Spinal cord (tissue), 10 donors: ENCODE results near the gene OGFOD1. TPM values are rescaled to one million over a fixed set of nuclear protein-coding genes. Genes with fewer than 3 reads are reported as not detected.
A peak's percentile ranks its signal among the peaks of the same experiment; 100 is the strongest.

Source experiments
- DNase-seq, 6 donors: peaks; one replicate each; pipeline versions ENCODE4 v3.0.0 to v3.0.0-alpha.2; 2013 to 2015; ENCODE audit warnings: low spot score in 6 of 6, low read depth in 4 of 6
- H3K27ac ChIP-seq: one replicate; pipeline ENCODE4 v1.5.1; 2013; ENCODE audit warnings: low read depth, low read length, control low read depth
- H3K27me3 ChIP-seq: one replicate; pipeline ENCODE4 v1.6.1; 2013; ENCODE audit warnings: low read length; ENCODE audit not compliant: control insufficient read depth, insufficient read depth
- H3K36me3 ChIP-seq: one replicate; pipeline ENCODE4 v1.6.1; 2013; ENCODE audit warnings: low read length; ENCODE audit not compliant: control insufficient read depth, insufficient read depth
- H3K4me1 ChIP-seq: one replicate; pipeline ENCODE4 v1.6.1; 2013; ENCODE audit warnings: low read length; ENCODE audit not compliant: control insufficient read depth, insufficient read depth
- H3K4me3 ChIP-seq: one replicate; pipeline ENCODE4 v1.5.1; 2013; ENCODE audit warnings: low read depth, low read length, control low read depth
- H3K9me3 ChIP-seq: one replicate; pipeline ENCODE4 v1.6.1; 2013; ENCODE audit warnings: low read length; ENCODE audit not compliant: control insufficient read depth, insufficient read depth
- WGBS: methylation state at CpG from one replicate; pipeline ENCODE4 v1.1.5; 2013; ENCODE audit warnings: missing lambda C conversion rate; ENCODE audit not compliant: insufficient coverage; 5-methylcytosine and 5-hydroxymethylcytosine counted together
- polyA plus RNA-seq, 2 donors: library from polyadenylated mRNA; unstranded; fragments of 120-200 nt; gene quantifications; one replicate each; pipeline ENCODE4 v1.2.1, GENCODE V29; 2013; ENCODE audit not compliant: insufficient read length in 2 of 2
- total RNA-seq, 2 donors: library from RNA; depleted of rRNA in 1 of 2; stranded (reverse); fragments of 120-200 nt in 1 of 2; fragments of >200 nt in 1 of 2; gene quantifications; one replicate each; pipeline versions ENCODE4 v1.2.3 to v1.2.4, GENCODE V29; 2013 to 2014
- donor health status: healthy.

Gene OGFOD1
- total and polyA plus RNA-seq, 4 donors: 35.1 to 56.3 (median 42.6) TPM

- Histone ChIP-seq H3K4me3 (peak within 1 kb of the TSS; percentile 40), H3K36me3 (no peaks in the 10 kb centered on the region), H3K9me3 (no peaks in the 10 kb centered on the region), H3K4me1 (peaks cover 4% of the 10 kb centered on the region), H3K27ac (peak within 1 kb of the TSS; percentile 19), H3K27me3 (no peaks in the 10 kb centered on the region)
- DNase-seq: peak in 3 of 6 donors; percentile 35 to 89 (median 75)
- under 1% methylated on average over 56 of the region's 57 CpGs for WGBS
These were observed 25.9 kb upstream of the OGFOD1 start, which contains the start of gene AMFR for GRCh38 chr16:56425439-56425832. Gene AMFR, minus strand, starts transcription at chr16:56425545. Its CDS starts 218 bp downstream, at chr16:56425327.

- H3K36me3 ChIP-seq: no peaks in the 10 kb centered on the region
- no peaks in the 10 kb centered on the region for H3K27me3 ChIP-seq
- DNase-seq: no peak
- no peaks in the 10 kb centered on the region for H3K9me3 ChIP-seq
- no peak overlapping the region for H3K4me3 ChIP-seq
- 100% methylated on average over 1 of the region's 4 CpGs for WGBS
- no peak overlapping the region for H3K27ac ChIP-seq
- H3K4me1 ChIP-seq: peaks cover 4% of the 10 kb centered on the region
These were observed 24.8 kb upstream of the OGFOD1 start for GRCh38 chr16:56426585-56426984.

- Histone ChIP-seq H3K27ac (no peak overlapping the region), H3K36me3 (no peaks in the 10 kb centered on the region), H3K4me1 (no peaks in the 10 kb centered on the region), H3K27me3 (no peaks in the 10 kb centered on the region), H3K9me3 (no peaks in the 10 kb centered on the region), H3K4me3 (no peak overlapping the region)
- WGBS: no CpG with 5 or more reads among the region's 1 CpG
- DNase-seq: no peak
These were observed 23.3 kb upstream of the OGFOD1 start for GRCh38 chr16:56428091-56428490.

GRCh38 chr16:56436258-56436657 is 15.1 kb upstream of the OGFOD1 start:
- Histone ChIP-seq H3K27me3 (no peaks in the 10 kb centered on the region), H3K4me1 (no peaks in the 10 kb centered on the region), H3K27ac (no peak overlapping the region), H3K9me3 (no peaks in the 10 kb centered on the region), H3K4me3 (no peak overlapping the region), H3K36me3 (peaks cover 28% of the 10 kb centered on the region)
- DNase-seq: peak in 2 of 6 donors; percentile 7 to 28

GRCh38 chr16:56438038-56438437 is 13.3 kb upstream of the OGFOD1 start:
- 100% methylated on average over 1 of the region's 1 CpG for WGBS
- Histone ChIP-seq H3K27me3 (no peaks in the 10 kb centered on the region), H3K36me3 (peaks cover 28% of the 10 kb centered on the region), H3K4me3 (no peak overlapping the region), H3K4me1 (no peaks in the 10 kb centered on the region), H3K27ac (no peak overlapping the region), H3K9me3 (no peaks in the 10 kb centered on the region)
- no peak for DNase-seq

- peaks cover 18% of the 10 kb centered on the region for H3K36me3 ChIP-seq
- H3K9me3 ChIP-seq: no peaks in the 10 kb centered on the region
- H3K4me3 ChIP-seq: no peak overlapping the region
- DNase-seq: no peak
- peaks cover 12% of the 10 kb centered on the region for H3K4me1 ChIP-seq
- H3K27me3 ChIP-seq: no peaks in the 10 kb centered on the region
- H3K27ac ChIP-seq: no peak overlapping the region
- WGBS: no CpG with 5 or more reads among the region's 2 CpGs
These were observed 4.1 kb upstream of the OGFOD1 start for GRCh38 chr16:56447286-56447685.

- DNase-seq: no peak
- H3K27me3 ChIP-seq: no peaks in the 10 kb centered on the region
- H3K27ac ChIP-seq: no peak overlapping the region
- no peak overlapping the region for H3K4me3 ChIP-seq
- no peaks in the 10 kb centered on the region for H3K9me3 ChIP-seq
- peaks cover 15% of the 10 kb centered on the region for H3K4me1 ChIP-seq
- peaks cover 18% of the 10 kb centered on the region for H3K36me3 ChIP-seq
These were observed 3.3 kb upstream of the OGFOD1 start for GRCh38 chr16:56448005-56448404.

- 0% methylated on average over 5 of the region's 18 CpGs for WGBS
- Histone ChIP-seq H3K36me3 (peaks cover 10% of the 10 kb centered on the region), H3K4me3 (peak overlapping the region; percentile 96), H3K27ac (peak overlapping the region; percentile 78), H3K27me3 (no peaks in the 10 kb centered on the region), H3K9me3 (no peaks in the 10 kb centered on the region), H3K4me1 (peaks cover 15% of the 10 kb centered on the region)
- peak in 1 of 6 donors; percentile 4 for DNase-seq
These were observed 924 bp upstream of the OGFOD1 start for GRCh38 chr16:56450275-56450985.

GRCh38 chr16:56451753-56452689 is 667 bp downstream of the OGFOD1 start:
- Histone ChIP-seq H3K36me3 (peaks cover 8% of the 10 kb centered on the region), H3K4me1 (peaks cover 15% of the 10 kb centered on the region), H3K9me3 (no peaks in the 10 kb centered on the region), H3K27me3 (no peaks in the 10 kb centered on the region), H3K4me3 (peak overlapping the region; percentile 96), H3K27ac (peak overlapping the region; percentile 78)
- 6% methylated on average over 22 of the region's 31 CpGs for WGBS
- peak in 2 of 6 donors; percentile 4 to 43 for DNase-seq
